GM23338 (cell line): ENCODE results near the gene GABARAP. TPM values are rescaled to one million over a fixed set of nuclear protein-coding genes. Genes with fewer than 3 reads are reported as not detected.
"Not testable (repeated sequence)": the region's sequence is repeated elsewhere in the genome, so short reads cannot be mapped to it uniquely, and the experiment has no call there.

Experiments used
- ATAC-seq: fragments of 200-7000 bp; cut with Tn5 transposase; 3 replicates; pipeline ENCODE4 v1.9.1; 2020
- DNase-seq: peaks from one replicate; pipeline ENCODE4 v3.0.0-alpha.2; 2015; ENCODE audit warnings: low spot score
- H2AFZ ChIP-seq: fragments of 200-600 bp; sonication (generic); 2 replicates; pipeline ENCODE4 v1.8.0; 2016; ENCODE audit warnings: antibody characterized with exemption, mild to moderate bottlenecking, moderate library complexity
- H3F3A ChIP-seq: fragments of 200-600 bp; sonication (generic); replicated peaks from 2 replicates; pipeline ENCODE4 v1.8.0; 2017; ENCODE audit warnings: antibody characterized with exemption, mixed run types, low read depth
- H3K27ac ChIP-seq: fragments of 200-600 bp; sonication (generic); 2 replicates; pipeline ENCODE4 v1.6.1; 2016; ENCODE audit warnings: low read depth
- H3K27me3 ChIP-seq: fragments of 200-600 bp; sonication (generic); 2 replicates; pipeline ENCODE4 v1.8.0; 2016; ENCODE audit warnings: mild to moderate bottlenecking, mixed run types, moderate library complexity; ENCODE audit not compliant: insufficient read depth
- H3K36me3 ChIP-seq: fragments of 200-600 bp; sonication (generic); 2 replicates; pipeline ENCODE4 v1.8.0; 2016; ENCODE audit warnings: mild to moderate bottlenecking; ENCODE audit not compliant: insufficient read depth
- H3K4me1 ChIP-seq: fragments of 200-600 bp; sonication (generic); 2 replicates; pipeline ENCODE4 v1.8.0; 2016; ENCODE audit warnings: mild to moderate bottlenecking, moderate library complexity; ENCODE audit not compliant: insufficient read depth
- H3K4me2 ChIP-seq: fragments of 200-600 bp; sonication (generic); 2 replicates; pipeline ENCODE4 v1.7.1; 2017; ENCODE audit warnings: mixed run types
- H3K4me3 ChIP-seq: fragments of 200-600 bp; sonication (generic); 2 replicates; pipeline ENCODE4 v1.6.1; 2016; ENCODE audit warnings: mixed run types
- H3K79me2 ChIP-seq: fragments of 200-600 bp; sonication (generic); replicated peaks from 2 replicates; pipeline ENCODE4 v1.8.0; 2017; ENCODE audit warnings: mild to moderate bottlenecking; ENCODE audit not compliant: insufficient read depth
- H3K9me2 ChIP-seq: fragments of 200-600 bp; sonication (generic); 2 replicates; pipeline ENCODE4 v1.8.0; 2017; ENCODE audit not compliant: insufficient read depth
- H4K20me1 ChIP-seq: fragments of 200-600 bp; sonication (generic); replicated peaks from 2 replicates; pipeline ENCODE4 v1.8.0; 2017; ENCODE audit warnings: mild to moderate bottlenecking; ENCODE audit not compliant: insufficient read depth
- H3K27ac Mint-ChIP-seq: 2 replicates; pipeline ENCODE4 v1.8.0; 2020; ENCODE audit warnings: inconsistent platforms, mild to moderate bottlenecking, moderate library complexity, mixed read lengths
- H3K27me3 Mint-ChIP-seq: 3 replicates; pipeline ENCODE4 v1.8.0; 2022; ENCODE audit warnings: low read depth, mild to moderate bottlenecking, moderate library complexity, mixed read lengths, inconsistent platforms; ENCODE audit not compliant: insufficient read depth, poor library complexity
- H3K36me3 Mint-ChIP-seq: 3 replicates; pipeline ENCODE4 v1.8.0; 2021; ENCODE audit warnings: low read depth, mild to moderate bottlenecking, inconsistent platforms, moderate library complexity, mixed read lengths
- H3K4me1 Mint-ChIP-seq: 3 replicates; pipeline ENCODE4 v1.8.0; 2020; ENCODE audit warnings: mild to moderate bottlenecking, inconsistent platforms, mixed read lengths
- H3K4me3 Mint-ChIP-seq: 3 replicates; pipeline ENCODE4 v1.8.0; 2021; ENCODE audit warnings: moderate library complexity, mild to moderate bottlenecking, inconsistent platforms, mixed read lengths
- H3K9me3 Mint-ChIP-seq: 3 replicates; pipeline ENCODE4 v1.8.0; 2020; ENCODE audit warnings: moderate library complexity, mild to moderate bottlenecking, inconsistent platforms, mixed read lengths
- EZH2 ChIP-seq: fragments of 200-600 bp; sonication (generic); IDR thresholded peaks from one replicate; pipeline ENCODE4 v1.8.0; 2017; ENCODE audit warnings: antibody characterized with exemption, mild to moderate bottlenecking, low read depth; ENCODE audit not compliant: unreplicated experiment
- EZH2phosphoT487 ChIP-seq: fragments of 200-600 bp; sonication (generic); IDR thresholded peaks from one replicate; pipeline ENCODE4 v1.8.1; 2018; ENCODE audit warnings: antibody characterized with exemption; ENCODE audit not compliant: unreplicated experiment
- ZNF331 ChIP-seq: fragments of 250-450 bp; sonication (Bioruptor Pico); IDR thresholded peaks from 2 replicates; pipeline ENCODE4 v1.5.0; 2020; ENCODE audit warnings: low read depth, mild to moderate bottlenecking, moderate library complexity
- polyA plus RNA-seq: library from polyadenylated mRNA; unstranded; fragments of >200 nt; fragmentation: Nextera tagmentation; extraction: Ambion mirVana; gene quantifications from 2 replicates; pipeline ENCODE4 v1.2.1, GENCODE V29; 2016
- total RNA-seq: library from RNA; depleted of rRNA; stranded (reverse); fragments of >200 nt; shearing (Covaris generic); gene quantifications from 2 replicates; pipeline ENCODE4 v1.2.3, GENCODE V29; 2014
- TF ChIP-seq, protein P1 (sequence below): IDR thresholded peaks from 2 replicates; pipeline ENCODE4 v1.6.1; 2016; ENCODE audit warnings: antibody characterized with exemption
- TF ChIP-seq, protein P2 (sequence below): IDR thresholded peaks from one replicate; pipeline ENCODE4 v1.6.1; 2018; ENCODE audit warnings: antibody characterized with exemption; ENCODE audit not compliant: unreplicated experiment
- TF ChIP-seq, protein P3 (sequence below): fragments of 250-450 bp; sonication (Bioruptor Pico); IDR thresholded peaks from 2 replicates; pipeline ENCODE4 v1.5.0; 2020; ENCODE audit warnings: mild to moderate bottlenecking, moderate library complexity
- TF ChIP-seq, protein P4 (sequence below), 2 experiments: fragments of 200-600 bp in 1 of 2; sonication (generic) in 1 of 2; conservative IDR thresholded peaks; 2 replicates each; pipeline versions ENCODE4 v1.5.1 to v1.6.1; 2016 to 2017; ENCODE audit warnings: antibody characterized with exemption in 2 of 2, low read depth in 2 of 2, mild to moderate bottlenecking in 2 of 2, moderate library complexity in 1 of 2

Gene GABARAP
- total and polyA plus RNA-seq, 2 experiments from 2014 or later = 128 to 520 TPM

DNA sequence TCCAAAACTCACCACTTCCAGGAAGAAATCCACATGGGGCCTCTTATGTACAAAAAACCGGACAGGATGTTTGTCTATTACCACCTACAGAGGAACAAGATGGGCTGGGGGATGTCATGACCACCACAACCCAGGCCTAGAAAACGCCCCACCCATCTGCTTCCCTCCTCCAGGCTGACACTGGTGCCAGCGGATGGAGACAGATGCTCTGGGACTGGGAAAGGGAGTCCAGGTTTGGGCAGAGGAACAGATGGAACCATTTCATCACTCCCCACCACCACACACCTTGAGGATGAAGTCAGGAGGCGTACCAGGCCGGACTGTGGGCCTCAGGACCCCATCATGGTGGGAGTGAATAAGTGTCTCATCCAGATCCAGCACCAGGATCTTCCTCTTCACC lies 4.5 kb upstream of the GABARAP start (continued):
- TF ChIP-seq, protein P1, sequence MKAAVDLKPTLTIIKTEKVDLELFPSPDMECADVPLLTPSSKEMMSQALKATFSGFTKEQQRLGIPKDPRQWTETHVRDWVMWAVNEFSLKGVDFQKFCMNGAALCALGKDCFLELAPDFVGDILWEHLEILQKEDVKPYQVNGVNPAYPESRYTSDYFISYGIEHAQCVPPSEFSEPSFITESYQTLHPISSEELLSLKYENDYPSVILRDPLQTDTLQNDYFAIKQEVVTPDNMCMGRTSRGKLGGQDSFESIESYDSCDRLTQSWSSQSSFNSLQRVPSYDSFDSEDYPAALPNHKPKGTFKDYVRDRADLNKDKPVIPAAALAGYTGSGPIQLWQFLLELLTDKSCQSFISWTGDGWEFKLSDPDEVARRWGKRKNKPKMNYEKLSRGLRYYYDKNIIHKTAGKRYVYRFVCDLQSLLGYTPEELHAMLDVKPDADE = no peak

DNA sequence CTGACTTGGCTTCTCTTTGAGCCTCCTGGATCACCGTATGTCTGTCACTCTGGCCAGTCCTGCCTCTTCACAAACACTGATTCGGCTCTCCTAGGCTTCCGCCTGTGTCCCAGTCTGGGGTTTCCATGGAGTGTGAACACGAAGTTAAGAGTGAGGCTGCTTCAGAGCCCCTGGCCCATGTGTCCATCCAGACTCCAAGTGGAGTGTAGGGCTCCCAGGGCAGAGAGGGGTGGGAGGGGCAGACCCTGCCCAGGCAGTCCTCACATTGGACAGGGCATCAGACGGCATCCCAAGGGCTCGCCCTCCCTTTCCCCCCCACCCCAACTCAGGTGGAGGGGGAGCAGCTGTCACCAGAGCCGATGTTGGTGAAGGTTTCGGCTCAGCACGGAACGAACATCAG lies 1.6 kb upstream of the GABARAP start:
- Mint-ChIP-seq H3K27me3 (peaks cover 19% of the 10 kb centered on the region), H3K4me1 (peaks cover 40% of the 10 kb centered on the region), H3K36me3 (peaks cover 50% of the 10 kb centered on the region), H3K4me3 (peak overlapping the region; percentile 87; the same call in 1 of the 3 replicates)
- not testable (repeated sequence) for H3K9me2 ChIP-seq, H2AFZ ChIP-seq, H3K27me3 ChIP-seq, H3K4me3 ChIP-seq, DNase-seq, H3K4me2 ChIP-seq, H3K27ac Mint-ChIP-seq, ATAC-seq, H3K9me3 Mint-ChIP-seq, H4K20me1 ChIP-seq
- Histone ChIP-seq H3K79me2 (peaks cover 45% of the 10 kb centered on the region), H3K27ac (peak overlapping the region; percentile 76; the same call in 1 of the 2 replicates), H3K36me3 (peaks cover 16% of the 10 kb centered on the region; the same call in 1 of the 2 replicates), H3K4me1 (peaks cover 23% of the 10 kb centered on the region), H3F3A (peaks cover 27% of the 10 kb centered on the region)

DNA sequence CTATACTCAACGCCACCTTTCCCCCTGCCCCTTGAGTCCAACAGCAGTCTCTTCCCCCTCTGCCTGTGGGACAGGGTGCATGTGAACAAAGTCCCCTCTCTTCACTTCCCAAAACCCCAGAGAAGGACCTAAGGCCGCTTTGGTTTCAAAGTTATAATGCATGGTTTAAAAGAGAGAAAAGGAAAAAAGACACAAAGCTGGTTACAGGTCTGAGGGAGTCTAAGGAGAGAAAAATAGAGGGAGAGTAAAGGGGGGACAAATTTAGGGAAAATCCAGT lies 1.1 kb upstream of the GABARAP start:
- no peak for DNase-seq
- peaks cover 22% of the 10 kb centered on the region for H3K27me3 Mint-ChIP-seq
- peaks cover 50% of the 10 kb centered on the region for H3K36me3 Mint-ChIP-seq
- H3K27ac Mint-ChIP-seq = peak overlapping the region; percentile 89
- no peak overlapping the region for H2AFZ ChIP-seq
- H3K9me2 ChIP-seq = no peaks in the 10 kb centered on the region
- peak overlapping the region; percentile 81 for H3K4me2 ChIP-seq
- H3K36me3 ChIP-seq = peaks cover 16% of the 10 kb centered on the region; the same call in 1 of the 2 replicates
- peaks cover 6% of the 10 kb centered on the region; the same call in 1 of the 2 replicates for H4K20me1 ChIP-seq
- peak overlapping the region; percentile 87 for H3K4me3 Mint-ChIP-seq
- no peaks in the 10 kb centered on the region for H3K27me3 ChIP-seq
- peaks cover 37% of the 10 kb centered on the region for H3K4me1 Mint-ChIP-seq
- H3K9me3 Mint-ChIP-seq = no peaks in the 10 kb centered on the region; the same call in 1 of the 3 replicates
- H3K27ac ChIP-seq = peak overlapping the region; percentile 76
- H3K79me2 ChIP-seq = peaks cover 44% of the 10 kb centered on the region
- H3K4me3 ChIP-seq = peak overlapping the region; percentile 78
- peaks cover 20% of the 10 kb centered on the region for H3K4me1 ChIP-seq
- H3F3A ChIP-seq = peaks cover 27% of the 10 kb centered on the region
- ATAC-seq = no peak
- TF ChIP-seq ZNF331 (no peak), EZH2 (no peak), EZH2phosphoT487 (no peak)
- TF ChIP-seq, protein P2, sequence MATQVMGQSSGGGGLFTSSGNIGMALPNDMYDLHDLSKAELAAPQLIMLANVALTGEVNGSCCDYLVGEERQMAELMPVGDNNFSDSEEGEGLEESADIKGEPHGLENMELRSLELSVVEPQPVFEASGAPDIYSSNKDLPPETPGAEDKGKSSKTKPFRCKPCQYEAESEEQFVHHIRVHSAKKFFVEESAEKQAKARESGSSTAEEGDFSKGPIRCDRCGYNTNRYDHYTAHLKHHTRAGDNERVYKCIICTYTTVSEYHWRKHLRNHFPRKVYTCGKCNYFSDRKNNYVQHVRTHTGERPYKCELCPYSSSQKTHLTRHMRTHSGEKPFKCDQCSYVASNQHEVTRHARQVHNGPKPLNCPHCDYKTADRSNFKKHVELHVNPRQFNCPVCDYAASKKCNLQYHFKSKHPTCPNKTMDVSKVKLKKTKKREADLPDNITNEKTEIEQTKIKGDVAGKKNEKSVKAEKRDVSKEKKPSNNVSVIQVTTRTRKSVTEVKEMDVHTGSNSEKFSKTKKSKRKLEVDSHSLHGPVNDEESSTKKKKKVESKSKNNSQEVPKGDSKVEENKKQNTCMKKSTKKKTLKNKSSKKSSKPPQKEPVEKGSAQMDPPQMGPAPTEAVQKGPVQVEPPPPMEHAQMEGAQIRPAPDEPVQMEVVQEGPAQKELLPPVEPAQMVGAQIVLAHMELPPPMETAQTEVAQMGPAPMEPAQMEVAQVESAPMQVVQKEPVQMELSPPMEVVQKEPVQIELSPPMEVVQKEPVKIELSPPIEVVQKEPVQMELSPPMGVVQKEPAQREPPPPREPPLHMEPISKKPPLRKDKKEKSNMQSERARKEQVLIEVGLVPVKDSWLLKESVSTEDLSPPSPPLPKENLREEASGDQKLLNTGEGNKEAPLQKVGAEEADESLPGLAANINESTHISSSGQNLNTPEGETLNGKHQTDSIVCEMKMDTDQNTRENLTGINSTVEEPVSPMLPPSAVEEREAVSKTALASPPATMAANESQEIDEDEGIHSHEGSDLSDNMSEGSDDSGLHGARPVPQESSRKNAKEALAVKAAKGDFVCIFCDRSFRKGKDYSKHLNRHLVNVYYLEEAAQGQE = no peak
- TF ChIP-seq, protein P3, sequence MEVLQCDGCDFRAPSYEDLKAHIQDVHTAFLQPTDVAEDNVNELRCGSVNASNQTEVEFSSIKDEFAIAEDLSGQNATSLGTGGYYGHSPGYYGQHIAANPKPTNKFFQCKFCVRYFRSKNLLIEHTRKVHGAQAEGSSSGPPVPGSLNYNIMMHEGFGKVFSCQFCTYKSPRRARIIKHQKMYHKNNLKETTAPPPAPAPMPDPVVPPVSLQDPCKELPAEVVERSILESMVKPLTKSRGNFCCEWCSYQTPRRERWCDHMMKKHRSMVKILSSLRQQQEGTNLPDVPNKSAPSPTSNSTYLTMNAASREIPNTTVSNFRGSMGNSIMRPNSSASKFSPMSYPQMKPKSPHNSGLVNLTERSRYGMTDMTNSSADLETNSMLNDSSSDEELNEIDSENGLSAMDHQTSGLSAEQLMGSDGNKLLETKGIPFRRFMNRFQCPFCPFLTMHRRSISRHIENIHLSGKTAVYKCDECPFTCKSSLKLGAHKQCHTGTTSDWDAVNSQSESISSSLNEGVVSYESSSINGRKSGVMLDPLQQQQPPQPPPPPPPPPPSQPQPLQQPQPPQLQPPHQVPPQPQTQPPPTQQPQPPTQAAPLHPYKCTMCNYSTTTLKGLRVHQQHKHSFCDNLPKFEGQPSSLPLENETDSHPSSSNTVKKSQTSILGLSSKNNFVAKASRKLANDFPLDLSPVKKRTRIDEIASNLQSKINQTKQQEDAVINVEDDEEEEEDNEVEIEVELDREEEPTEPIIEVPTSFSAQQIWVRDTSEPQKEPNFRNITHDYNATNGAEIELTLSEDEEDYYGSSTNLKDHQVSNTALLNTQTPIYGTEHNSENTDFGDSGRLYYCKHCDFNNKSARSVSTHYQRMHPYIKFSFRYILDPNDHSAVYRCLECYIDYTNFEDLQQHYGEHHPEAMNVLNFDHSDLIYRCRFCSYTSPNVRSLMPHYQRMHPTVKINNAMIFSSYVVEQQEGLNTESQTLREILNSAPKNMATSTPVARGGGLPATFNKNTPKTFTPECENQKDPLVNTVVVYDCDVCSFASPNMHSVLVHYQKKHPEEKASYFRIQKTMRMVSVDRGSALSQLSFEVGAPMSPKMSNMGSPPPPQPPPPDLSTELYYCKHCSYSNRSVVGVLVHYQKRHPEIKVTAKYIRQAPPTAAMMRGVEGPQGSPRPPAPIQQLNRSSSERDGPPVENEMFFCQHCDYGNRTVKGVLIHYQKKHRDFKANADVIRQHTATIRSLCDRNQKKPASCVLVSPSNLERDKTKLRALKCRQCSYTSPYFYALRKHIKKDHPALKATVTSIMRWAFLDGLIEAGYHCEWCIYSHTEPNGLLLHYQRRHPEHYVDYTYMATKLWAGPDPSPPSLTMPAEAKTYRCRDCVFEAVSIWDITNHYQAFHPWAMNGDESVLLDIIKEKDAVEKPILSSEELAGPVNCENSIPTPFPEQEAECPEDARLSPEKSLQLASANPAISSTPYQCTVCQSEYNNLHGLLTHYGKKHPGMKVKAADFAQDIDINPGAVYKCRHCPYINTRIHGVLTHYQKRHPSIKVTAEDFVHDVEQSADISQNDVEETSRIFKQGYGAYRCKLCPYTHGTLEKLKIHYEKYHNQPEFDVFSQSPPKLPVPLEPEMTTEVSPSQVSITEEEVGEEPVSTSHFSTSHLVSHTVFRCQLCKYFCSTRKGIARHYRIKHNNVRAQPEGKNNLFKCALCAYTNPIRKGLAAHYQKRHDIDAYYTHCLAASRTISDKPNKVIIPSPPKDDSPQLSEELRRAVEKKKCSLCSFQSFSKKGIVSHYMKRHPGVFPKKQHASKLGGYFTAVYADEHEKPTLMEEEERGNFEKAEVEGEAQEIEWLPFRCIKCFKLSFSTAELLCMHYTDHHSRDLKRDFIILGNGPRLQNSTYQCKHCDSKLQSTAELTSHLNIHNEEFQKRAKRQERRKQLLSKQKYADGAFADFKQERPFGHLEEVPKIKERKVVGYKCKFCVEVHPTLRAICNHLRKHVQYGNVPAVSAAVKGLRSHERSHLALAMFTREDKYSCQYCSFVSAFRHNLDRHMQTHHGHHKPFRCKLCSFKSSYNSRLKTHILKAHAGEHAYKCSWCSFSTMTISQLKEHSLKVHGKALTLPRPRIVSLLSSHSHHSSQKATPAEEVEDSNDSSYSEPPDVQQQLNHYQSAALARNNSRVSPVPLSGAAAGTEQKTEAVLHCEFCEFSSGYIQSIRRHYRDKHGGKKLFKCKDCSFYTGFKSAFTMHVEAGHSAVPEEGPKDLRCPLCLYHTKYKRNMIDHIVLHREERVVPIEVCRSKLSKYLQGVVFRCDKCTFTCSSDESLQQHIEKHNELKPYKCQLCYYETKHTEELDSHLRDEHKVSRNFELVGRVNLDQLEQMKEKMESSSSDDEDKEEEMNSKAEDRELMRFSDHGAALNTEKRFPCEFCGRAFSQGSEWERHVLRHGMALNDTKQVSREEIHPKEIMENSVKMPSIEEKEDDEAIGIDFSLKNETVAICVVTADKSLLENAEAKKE (CRISPR knock-in tag) = no peak
- TF ChIP-seq, protein P4, sequence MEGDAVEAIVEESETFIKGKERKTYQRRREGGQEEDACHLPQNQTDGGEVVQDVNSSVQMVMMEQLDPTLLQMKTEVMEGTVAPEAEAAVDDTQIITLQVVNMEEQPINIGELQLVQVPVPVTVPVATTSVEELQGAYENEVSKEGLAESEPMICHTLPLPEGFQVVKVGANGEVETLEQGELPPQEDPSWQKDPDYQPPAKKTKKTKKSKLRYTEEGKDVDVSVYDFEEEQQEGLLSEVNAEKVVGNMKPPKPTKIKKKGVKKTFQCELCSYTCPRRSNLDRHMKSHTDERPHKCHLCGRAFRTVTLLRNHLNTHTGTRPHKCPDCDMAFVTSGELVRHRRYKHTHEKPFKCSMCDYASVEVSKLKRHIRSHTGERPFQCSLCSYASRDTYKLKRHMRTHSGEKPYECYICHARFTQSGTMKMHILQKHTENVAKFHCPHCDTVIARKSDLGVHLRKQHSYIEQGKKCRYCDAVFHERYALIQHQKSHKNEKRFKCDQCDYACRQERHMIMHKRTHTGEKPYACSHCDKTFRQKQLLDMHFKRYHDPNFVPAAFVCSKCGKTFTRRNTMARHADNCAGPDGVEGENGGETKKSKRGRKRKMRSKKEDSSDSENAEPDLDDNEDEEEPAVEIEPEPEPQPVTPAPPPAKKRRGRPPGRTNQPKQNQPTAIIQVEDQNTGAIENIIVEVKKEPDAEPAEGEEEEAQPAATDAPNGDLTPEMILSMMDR (conservative IDR thresholded peaks at IDR 0.05; ENCODE audit: low read depth in 2 of 2) = no peak
